Activated CD4-positive, alpha-beta T cell treated with anti-CD3 and anti-CD28 coated beads, Interleukin-2, amount 50 U/mL, for 24 hours (primary cell): ENCODE data around the gene ERN1.
"Not testable (repeated sequence)": the region's sequence is repeated elsewhere in the genome, so short reads cannot be mapped to it uniquely, and the experiment has no call there.

Experiments
- DNase-seq, 2 donors: peaks; one replicate each; pipeline ENCODE4 v3.0.0-alpha.2; 2020; ENCODE audit warnings: low read depth in 1 of 2, low spot score in 1 of 2

ERN1 gene

GRCh38 chr17:64129765-64130558 lies at the start of gene ERN1:
Gene ERN1, minus strand, starts transcription at chr17:64130144. Its CDS starts 115 bp downstream, at chr17:64130029.
- peak; percentile 89 for DNase-seq

- DNase-seq: not testable (repeated sequence)
These were observed 49.1 kb upstream of the ERN1 start for GRCh38 chr17:64179024-64179423.

GRCh38 chr17:64178011-64178825 lies 48.3 kb upstream of the ERN1 start:
- DNase-seq: no peak

- no peak for DNase-seq
These were observed 47.5 kb upstream of the ERN1 start for GRCh38 chr17:64177311-64178010.

- no peak for DNase-seq
These were observed 46.6 kb upstream of the ERN1 start for GRCh38 chr17:64176556-64176955.

- no peak for DNase-seq
These were observed 44.9 kb upstream of the ERN1 start for GRCh38 chr17:64174686-64175456.

GRCh38 chr17:64173646-64174045 lies 43.7 kb upstream of the ERN1 start:
- DNase-seq: no peak

GRCh38 chr17:64172510-64172909 lies 42.6 kb upstream of the ERN1 start:
- no peak for DNase-seq

GRCh38 chr17:64171041-64171440 lies 41.1 kb upstream of the ERN1 start:
- no peak for DNase-seq

GRCh38 chr17:64170286-64170685 lies 40.3 kb upstream of the ERN1 start:
- no peak for DNase-seq

GRCh38 chr17:64167666-64168065 lies 37.7 kb upstream of the ERN1 start:
- DNase-seq: not testable (repeated sequence)

- DNase-seq: no peak
These were observed 36.9 kb upstream of the ERN1 start for GRCh38 chr17:64166876-64167275.

- DNase-seq: no peak
These were observed 35.4 kb upstream of the ERN1 start for GRCh38 chr17:64165347-64165746.

GRCh38 chr17:64164596-64165285 lies 34.8 kb upstream of the ERN1 start:
- DNase-seq: no peak

GRCh38 chr17:64163468-64163867 lies 33.5 kb upstream of the ERN1 start:
- no peak for DNase-seq

GRCh38 chr17:64162554-64162953 lies 32.6 kb upstream of the ERN1 start:
- no peak for DNase-seq

- no peak for DNase-seq
These were observed 31.6 kb upstream of the ERN1 start for GRCh38 chr17:64161380-64162176.

GRCh38 chr17:64160378-64160777 lies 30.4 kb upstream of the ERN1 start:
- DNase-seq: no peak

GRCh38 chr17:64158831-64159590 lies 29.1 kb upstream of the ERN1 start:
- DNase-seq: no peak
